ENCODE data around the gene RBM19.

RBM19 gene

DNA sequence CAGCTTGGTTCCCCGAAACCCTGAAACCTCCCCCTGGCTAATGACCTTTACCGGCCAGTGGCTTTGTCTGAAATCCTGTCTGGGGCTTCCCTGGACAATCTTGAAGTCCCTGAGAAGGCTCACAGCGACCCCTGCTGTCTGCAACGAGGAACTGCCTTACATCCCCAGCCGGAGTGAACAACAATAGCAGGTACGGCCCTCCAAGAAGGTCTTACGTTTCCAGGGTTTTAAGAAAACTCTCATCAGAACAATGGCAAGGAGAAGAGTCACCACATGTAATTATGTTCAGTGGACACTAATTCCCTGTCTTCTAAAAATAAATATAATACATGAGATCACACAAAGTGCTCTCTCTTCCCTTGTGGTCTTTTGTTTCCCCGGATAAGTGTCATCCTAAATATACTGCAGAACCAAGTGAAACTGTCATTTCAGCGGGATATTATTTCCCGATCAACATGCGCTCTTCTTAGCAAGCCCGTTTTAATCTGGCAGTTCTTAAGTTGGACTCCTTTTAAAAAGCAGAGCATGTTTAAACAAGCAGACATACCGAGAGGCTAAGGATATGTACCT, 53.3 kb downstream of the RBM19 start:
- peak; percentile 80 for DNase-seq (ENCODE audit: extremely low spot score)
- POLR2A ChIA-PET, result no interaction called here
- CTCF ChIA-PET, result interaction anchor here (0.6 to 1.0 kb wide), 3 partner anchors 9 to 63 kb away, joined by 3 to 4 read pairs (median 3); no protein-coding TSS in a partner anchor
- no peak for TF ChIP-seq NFRKB (IDR thresholded peaks at IDR 0.05)
- TF ChIP-seq CTBP1 (IDR thresholded peaks at IDR 0.05; ENCODE audit: borderline replicate concordance), result no peak
- TF ChIP-seq L3MBTL2 (conservative IDR thresholded peaks at IDR 0.05), result no peak
- no peak for TF ChIP-seq ZNF384 (IDR thresholded peaks at IDR 0.05)
- TF ChIP-seq BHLHE40 (IDR thresholded peaks at IDR 0.05; ENCODE audit: borderline replicate concordance), result no peak
- no peak for TF ChIP-seq PKNOX1 (IDR thresholded peaks at IDR 0.05)
- no peak for TF ChIP-seq SUZ12 (IDR thresholded peaks at IDR 0.05)
- TF ChIP-seq SP1 (IDR thresholded peaks at IDR 0.05), result no peak

DNA sequence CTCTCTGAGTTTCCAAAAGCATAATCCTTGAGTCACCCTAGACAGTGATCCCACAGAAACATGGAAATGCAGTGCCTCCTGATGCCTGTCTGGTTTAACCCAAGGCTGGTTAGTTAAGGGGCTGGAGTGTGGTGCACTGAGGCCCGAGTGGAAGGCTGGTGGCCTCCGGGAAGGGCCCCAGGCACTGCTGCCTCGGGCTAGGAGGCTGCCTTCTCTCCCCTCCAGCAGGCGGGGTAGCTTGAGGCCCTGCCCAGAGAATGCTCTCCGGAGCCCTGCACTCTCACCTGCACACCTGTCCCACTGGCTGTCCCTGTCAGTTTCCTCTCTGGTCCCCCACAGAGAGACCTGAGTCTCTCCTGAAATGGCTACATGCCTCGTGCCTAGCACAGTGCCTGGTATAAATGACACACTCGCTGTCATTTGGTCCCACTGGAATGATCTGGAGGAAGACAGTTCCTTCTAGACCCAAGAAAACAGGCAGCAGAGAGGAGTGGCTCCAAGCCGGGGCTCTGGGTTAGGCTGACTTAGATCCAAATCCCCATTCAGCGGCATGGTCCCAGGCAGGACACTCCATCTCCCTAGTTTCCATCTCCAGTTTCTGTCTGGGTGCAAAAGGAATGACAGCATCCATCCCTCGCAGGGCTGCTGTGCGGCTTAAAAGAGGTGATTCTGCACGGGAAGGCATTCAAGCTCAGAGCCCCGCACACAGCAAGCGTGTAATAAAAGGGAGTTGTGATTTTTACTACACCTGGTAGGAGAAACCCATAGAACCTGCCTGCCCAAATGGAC, 54.0 kb downstream of the RBM19 start:
- DNase-seq (ENCODE audit: extremely low spot score), result no peak
- ChIA-PET CTCF (interaction anchor here (0.9 to 1.0 kb wide), 2 partner anchors 23 to 62 kb away, joined by 3 to 4 read pairs; no protein-coding TSS in a partner anchor), POLR2A (no interaction called here)
- TF ChIP-seq SP1 (IDR thresholded peaks at IDR 0.05) (no peak), FOXA1 (IDR thresholded peaks at IDR 0.05) (no peak), SUZ12 (IDR thresholded peaks at IDR 0.05) (no peak), TARDBP (IDR thresholded peaks at IDR 0.05) (no peak), CTBP1 (IDR thresholded peaks at IDR 0.05; ENCODE audit: borderline replicate concordance) (no peak), FOXK2 (IDR thresholded peaks at IDR 0.05) (no peak), LEF1 (IDR thresholded peaks at IDR 0.05; ENCODE audit: borderline replicate concordance) (no peak), NFRKB (IDR thresholded peaks at IDR 0.05) (no peak), ARNT (IDR thresholded peaks at IDR 0.05) (no peak), L3MBTL2 (conservative IDR thresholded peaks at IDR 0.05) (no peak), ELF4 (IDR thresholded peaks at IDR 0.05) (no peak), PKNOX1 (IDR thresholded peaks at IDR 0.05) (no peak), FOXM1 (IDR thresholded peaks at IDR 0.05; ENCODE audit: borderline replicate concordance) (no peak), BHLHE40 (IDR thresholded peaks at IDR 0.05; ENCODE audit: borderline replicate concordance) (no peak), ZNF384 (IDR thresholded peaks at IDR 0.05) (no peak), HDGF (IDR thresholded peaks at IDR 0.05; ENCODE audit: borderline replicate concordance) (no peak)

DNA sequence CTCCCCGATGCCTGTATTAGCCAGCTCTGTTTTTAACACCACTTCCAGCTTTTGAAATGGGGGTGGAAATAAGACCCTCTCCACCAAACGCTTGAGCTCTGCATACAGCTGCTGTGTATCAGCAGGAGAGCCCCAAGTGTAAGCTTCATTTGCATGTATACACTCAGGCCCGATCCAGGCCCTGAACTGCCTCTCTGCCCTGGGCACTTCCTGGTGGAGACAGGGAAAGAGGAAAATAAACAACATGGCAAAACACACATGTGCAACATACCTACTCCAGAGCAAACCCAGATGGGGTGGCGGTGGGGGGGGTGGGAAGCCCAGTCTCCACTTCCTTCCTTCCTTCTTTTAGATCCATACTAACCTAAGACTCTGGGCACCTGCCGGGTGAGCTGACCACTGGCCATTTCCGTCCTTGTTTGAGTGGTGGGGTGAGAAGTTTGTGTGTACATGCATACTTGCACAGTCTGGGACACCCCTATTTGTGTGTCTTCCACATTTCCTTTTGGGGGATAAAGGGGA, 55.3 kb downstream of the RBM19 start:
- no peak for TF ChIP-seq CTBP1 (IDR thresholded peaks at IDR 0.05; ENCODE audit: borderline replicate concordance)
- no peak for TF ChIP-seq TARDBP (IDR thresholded peaks at IDR 0.05)
- no peak for TF ChIP-seq SUZ12 (IDR thresholded peaks at IDR 0.05)
- no peak for TF ChIP-seq L3MBTL2 (conservative IDR thresholded peaks at IDR 0.05)
- CTCF ChIA-PET, result no interaction called here
- no peak for DNase-seq (ENCODE audit: extremely low spot score)
- POLR2A ChIA-PET, result no interaction called here

DNA sequence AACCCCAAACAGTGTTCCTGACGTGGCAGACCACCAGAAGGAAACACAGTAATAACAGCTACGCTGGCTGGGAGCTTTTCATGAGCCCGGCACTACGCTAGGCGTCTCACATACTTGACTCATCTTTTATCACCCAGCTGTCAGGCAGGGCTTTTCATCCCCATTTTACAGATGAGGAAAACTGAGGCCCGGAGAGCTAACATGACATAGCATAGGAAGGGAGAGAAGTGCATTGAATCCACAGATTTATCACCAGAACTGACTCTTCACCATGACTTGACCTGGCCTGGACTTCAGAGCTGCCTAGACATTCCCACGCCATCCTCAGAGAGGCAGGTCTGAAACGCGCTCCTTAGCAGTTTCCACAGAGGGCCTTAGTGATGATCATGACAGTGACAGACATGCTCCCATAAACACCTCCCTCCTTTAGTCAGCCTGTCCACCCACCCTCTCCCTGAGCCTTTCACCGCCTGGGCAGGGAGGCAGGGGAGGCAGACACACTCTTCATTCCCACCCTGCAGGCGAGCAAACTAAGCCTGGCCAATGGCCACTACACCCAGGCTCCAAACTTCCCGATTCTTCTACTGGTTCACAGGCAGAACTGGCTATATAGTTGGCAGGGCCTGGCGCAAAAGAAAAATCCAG, 56.2 kb downstream of the RBM19 start:
- DNase-seq (ENCODE audit: extremely low spot score), result no peak
- TF ChIP-seq HDGF (IDR thresholded peaks at IDR 0.05; ENCODE audit: borderline replicate concordance) (no peak), NFRKB (IDR thresholded peaks at IDR 0.05) (no peak), TARDBP (IDR thresholded peaks at IDR 0.05) (no peak), ZNF384 (IDR thresholded peaks at IDR 0.05) (no peak), LEF1 (IDR thresholded peaks at IDR 0.05; ENCODE audit: borderline replicate concordance) (no peak), SP1 (IDR thresholded peaks at IDR 0.05) (no peak), ARNT (IDR thresholded peaks at IDR 0.05) (no peak), ELF4 (IDR thresholded peaks at IDR 0.05) (no peak), PKNOX1 (IDR thresholded peaks at IDR 0.05) (no peak), L3MBTL2 (conservative IDR thresholded peaks at IDR 0.05) (no peak), FOXM1 (IDR thresholded peaks at IDR 0.05; ENCODE audit: borderline replicate concordance) (no peak), CTBP1 (IDR thresholded peaks at IDR 0.05; ENCODE audit: borderline replicate concordance) (no peak), BHLHE40 (IDR thresholded peaks at IDR 0.05; ENCODE audit: borderline replicate concordance) (no peak), FOXK2 (IDR thresholded peaks at IDR 0.05) (no peak), FOXA1 (IDR thresholded peaks at IDR 0.05) (no peak), SUZ12 (IDR thresholded peaks at IDR 0.05) (no peak)
- POLR2A ChIA-PET, result no interaction called here
- CTCF ChIA-PET, result no interaction called here

DNA sequence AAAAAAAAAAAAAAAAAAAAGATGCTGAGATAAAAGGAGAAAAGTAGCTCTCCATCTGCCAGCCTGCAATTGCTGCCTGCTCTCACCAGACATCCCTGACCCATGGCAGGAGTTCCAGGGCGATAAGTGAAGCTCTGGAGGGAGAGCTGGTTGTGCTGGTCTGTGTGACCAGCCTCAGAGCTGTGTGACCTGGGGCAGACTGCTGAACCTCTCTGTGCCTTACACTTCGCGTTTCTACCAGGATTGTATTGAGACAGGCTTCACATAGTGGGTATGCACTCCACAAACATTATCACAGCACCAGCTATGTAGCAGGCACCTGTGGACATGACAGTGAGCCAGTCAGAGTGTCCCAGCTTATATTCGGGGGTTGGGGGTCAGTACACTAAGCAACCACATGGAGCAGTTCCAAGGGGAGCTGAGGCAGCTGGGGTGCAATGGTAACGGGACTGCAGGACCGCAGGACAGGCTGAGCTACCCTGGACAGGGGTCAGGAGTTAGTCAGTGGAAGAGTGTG, 57.5 kb downstream of the RBM19 start:
- TF ChIP-seq ARNT (IDR thresholded peaks at IDR 0.05) (no peak), NFRKB (IDR thresholded peaks at IDR 0.05) (no peak), SUZ12 (IDR thresholded peaks at IDR 0.05) (no peak), L3MBTL2 (conservative IDR thresholded peaks at IDR 0.05) (no peak), TARDBP (IDR thresholded peaks at IDR 0.05) (no peak), SP1 (IDR thresholded peaks at IDR 0.05) (no peak), FOXM1 (IDR thresholded peaks at IDR 0.05; ENCODE audit: borderline replicate concordance) (no peak), FOXA1 (IDR thresholded peaks at IDR 0.05) (no peak), ZNF384 (IDR thresholded peaks at IDR 0.05) (no peak), PKNOX1 (IDR thresholded peaks at IDR 0.05) (no peak), ELF4 (IDR thresholded peaks at IDR 0.05) (no peak)
- ChIA-PET CTCF (no interaction called here), POLR2A (no interaction called here)

More for the DNA sequence above, 57.5 kb downstream of the RBM19 start:
- no peak for DNase-seq (ENCODE audit: extremely low spot score)
